HepG2 (cell line): ENCODE results near the gene NXPE3. TPM values are rescaled to one million over a fixed set of nuclear protein-coding genes. Genes with fewer than 3 reads are reported as not detected.
A peak's percentile ranks its signal among the peaks of the same experiment; 100 is the strongest.

Experiments used
- ARID2 ChIP-seq: sonication (generic); formaldehyde crosslinking; IDR thresholded peaks from 2 replicates; pipeline ENCODE4 v1.8.1; 2022; ENCODE audit warnings: mild to moderate bottlenecking, missing genetic modification reagents, borderline replicate concordance
- ATF7 ChIP-seq, 2 experiments: fragments of 450-650 bp in 1 of 2; sonication (generic) in 1 of 2; formaldehyde crosslinking in 1 of 2; IDR thresholded peaks; 2 replicates each; pipeline versions ENCODE4 v1.4.0 to v1.6.1; 2016 to 2020; ENCODE audit warnings: antibody characterized with exemption in 1 of 2, mild to moderate bottlenecking in 1 of 2, missing genetic modification reagents in 1 of 2
- GPN1 ChIP-seq: sonication (generic); formaldehyde crosslinking; IDR thresholded peaks from 2 replicates; pipeline ENCODE4 v1.5.1; 2020; ENCODE audit warnings: missing genetic modification reagents, borderline replicate concordance
- HES4 ChIP-seq: sonication (generic); formaldehyde crosslinking; IDR thresholded peaks from 2 replicates; pipeline ENCODE4 v1.9.0; 2021; ENCODE audit warnings: mild to moderate bottlenecking, missing genetic modification reagents, borderline replicate concordance
- HNF1A ChIP-seq, 2 experiments: sonication (generic) in 1 of 2; formaldehyde crosslinking in 1 of 2; IDR thresholded peaks; 2 replicates each; pipeline versions ENCODE4 v1.4.0 to v1.6.1; 2016 to 2020; ENCODE audit warnings: borderline replicate concordance in 1 of 2, low read depth in 1 of 2, mild to moderate bottlenecking in 1 of 2, missing genetic modification reagents in 1 of 2
- KLF15 ChIP-seq: sonication (generic); formaldehyde crosslinking; IDR thresholded peaks from 2 replicates; pipeline ENCODE4 v1.8.1; 2023; ENCODE audit warnings: borderline replicate concordance, mild to moderate bottlenecking, inconsistent platforms, missing genetic modification reagents, mixed read lengths
- MEIS2 ChIP-seq: sonication (generic); formaldehyde crosslinking; IDR thresholded peaks from 2 replicates; pipeline ENCODE4 v1.9.0; 2021; ENCODE audit warnings: mild to moderate bottlenecking, missing genetic modification reagents
- PRMT3 ChIP-seq: sonication (generic); formaldehyde crosslinking; IDR thresholded peaks from 2 replicates; pipeline ENCODE4 v1.8.1; 2022; ENCODE audit warnings: low read depth, mild to moderate bottlenecking, moderate library complexity, missing genetic modification reagents, borderline replicate concordance
- SPEN ChIP-seq: sonication (generic); formaldehyde crosslinking; IDR thresholded peaks from 2 replicates; pipeline ENCODE4 v1.5.1; 2020; ENCODE audit warnings: low read depth, mild to moderate bottlenecking, missing genetic modification reagents
- TEF ChIP-seq: sonication (generic); formaldehyde crosslinking; IDR thresholded peaks from 2 replicates; pipeline ENCODE4 v1.5.0; 2020; ENCODE audit warnings: missing genetic modification reagents
- U2AF2 ChIP-seq: fragments of 200-400 bp; formaldehyde crosslinking; IDR thresholded peaks from 2 replicates; pipeline ENCODE4 v1.6.1; 2017; ENCODE audit warnings: low read depth, mild to moderate bottlenecking, low read length
- ZNF138 ChIP-seq: sonication (generic); formaldehyde crosslinking; IDR thresholded peaks from 2 replicates; pipeline ENCODE4 v1.5.0; 2020; ENCODE audit warnings: mild to moderate bottlenecking, low read depth, missing genetic modification reagents
- ZNF34 ChIP-seq: sonication (generic); formaldehyde crosslinking; IDR thresholded peaks from 2 replicates; pipeline ENCODE4 v1.4.0; 2020; ENCODE audit warnings: mild to moderate bottlenecking, missing genetic modification reagents, borderline replicate concordance
- ZNF549 ChIP-seq: sonication (generic); formaldehyde crosslinking; IDR thresholded peaks from 2 replicates; pipeline ENCODE4 v1.5.0; 2020; ENCODE audit warnings: missing genetic modification reagents
- ZNF691 ChIP-seq: sonication (generic); formaldehyde crosslinking; IDR thresholded peaks from 2 replicates; pipeline ENCODE4 v1.4.0; 2020; ENCODE audit warnings: missing genetic modification reagents, low read depth, mild to moderate bottlenecking, borderline replicate concordance
- polyA plus RNA-seq, 8 experiments: library from polyadenylated mRNA; depleted of rRNA in 3 of 8; stranded (reverse) in 7 of 8; unstranded in 1 of 8; fragments of >200 nt; fragmentation: Illumina TruSeq in 4 of 8; extraction: Trizol in 4 of 8; gene quantifications; 2 replicates each; pipeline versions ENCODE4 v1.2.1 to v1.2.3, GENCODE V29; 2011 to 2016; ENCODE audit warnings: low read depth in 4 of 8, missing spikeins in 1 of 8, mixed read lengths in 1 of 8; ENCODE audit not compliant: insufficient read depth in 1 of 8
- total RNA-seq, 5 experiments: library from RNA; depleted of rRNA; stranded (reverse); fragments of >200 nt; fragmentation: Illumina TruSeq; extraction: Trizol; gene quantifications; 2 replicates each; pipeline ENCODE4 v1.2.3, GENCODE V29; 2016; ENCODE audit warnings: low read depth in 1 of 5
- TF ChIP-seq, protein P1 (sequence below): sonication (generic); formaldehyde crosslinking; IDR thresholded peaks from 2 replicates; pipeline ENCODE4 v1.4.0; 2020; ENCODE audit warnings: missing genetic modification reagents
- TF ChIP-seq, protein P2 (sequence below): sonication (generic); formaldehyde crosslinking; IDR thresholded peaks from 2 replicates; pipeline ENCODE4 v1.5.0; 2020; ENCODE audit warnings: missing genetic modification reagents

NXPE3 gene
- total and polyA plus RNA-seq, 2 of the 13 experiments (the other 11 are each of a cell fraction or from before 2014, with no cell fraction given): 3.5 to 4.7 TPM

DNA sequence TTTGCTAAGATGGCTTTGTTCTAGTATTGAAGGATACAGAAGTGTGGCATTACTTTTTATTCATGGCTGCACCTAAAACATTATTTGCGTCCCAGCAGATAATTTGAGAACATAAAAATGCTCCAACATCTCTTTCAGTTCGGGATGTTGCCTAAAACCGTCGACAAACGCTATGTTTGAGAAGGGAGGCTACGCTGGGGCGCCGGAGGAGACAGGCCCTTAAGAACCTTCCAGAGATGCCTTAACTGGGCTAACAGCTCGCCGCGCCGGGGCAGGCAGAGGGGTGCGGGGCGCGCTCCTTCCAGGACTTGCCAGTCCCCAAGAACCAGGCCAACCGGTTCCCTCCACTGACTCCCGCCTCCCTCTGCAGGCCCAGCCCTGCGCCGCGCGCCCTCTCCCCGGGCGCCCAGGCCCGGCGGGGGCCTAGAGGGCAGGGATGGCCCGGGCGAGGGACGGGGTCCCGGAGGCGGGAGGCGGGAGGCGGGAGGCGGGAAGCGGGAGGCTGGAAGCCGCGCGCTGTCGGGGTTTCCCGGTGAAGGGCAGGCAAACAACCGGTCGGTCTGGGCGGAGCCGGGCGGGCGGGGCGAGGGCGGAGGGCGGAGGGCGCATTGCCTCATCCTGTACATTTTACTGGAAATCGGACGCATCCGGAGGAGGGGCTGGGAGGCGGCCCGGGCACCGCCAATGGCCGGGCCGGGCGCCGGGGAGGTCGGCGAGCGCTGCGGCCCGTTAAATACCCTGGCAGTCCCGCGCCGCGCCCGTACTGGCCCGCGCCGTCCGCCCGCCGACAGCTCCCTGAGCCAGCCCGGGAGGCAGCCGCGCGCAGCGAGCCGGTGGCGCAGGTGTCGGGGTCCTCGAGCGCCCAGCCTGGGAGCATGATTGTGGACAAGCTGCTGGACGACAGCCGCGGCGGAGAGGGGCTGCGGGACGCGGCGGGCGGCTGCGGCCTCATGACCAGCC lies 70.0 kb downstream of the NXPE3 start, which contains the start of gene NFKBIZ (continued):
- TF ChIP-seq, protein P1, sequence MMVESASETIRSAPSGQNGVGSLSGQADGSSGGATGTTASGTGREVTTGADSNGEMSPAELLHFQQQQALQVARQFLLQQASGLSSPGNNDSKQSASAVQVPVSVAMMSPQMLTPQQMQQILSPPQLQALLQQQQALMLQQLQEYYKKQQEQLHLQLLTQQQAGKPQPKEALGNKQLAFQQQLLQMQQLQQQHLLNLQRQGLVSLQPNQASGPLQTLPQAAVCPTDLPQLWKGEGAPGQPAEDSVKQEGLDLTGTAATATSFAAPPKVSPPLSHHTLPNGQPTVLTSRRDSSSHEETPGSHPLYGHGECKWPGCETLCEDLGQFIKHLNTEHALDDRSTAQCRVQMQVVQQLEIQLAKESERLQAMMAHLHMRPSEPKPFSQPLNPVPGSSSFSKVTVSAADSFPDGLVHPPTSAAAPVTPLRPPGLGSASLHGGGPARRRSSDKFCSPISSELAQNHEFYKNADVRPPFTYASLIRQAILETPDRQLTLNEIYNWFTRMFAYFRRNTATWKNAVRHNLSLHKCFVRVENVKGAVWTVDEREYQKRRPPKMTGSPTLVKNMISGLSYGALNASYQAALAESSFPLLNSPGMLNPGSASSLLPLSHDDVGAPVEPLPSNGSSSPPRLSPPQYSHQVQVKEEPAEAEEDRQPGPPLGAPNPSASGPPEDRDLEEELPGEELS (CRISPR knock-in tag): no peak; the same call in none of the 2 replicates
- TF ChIP-seq KLF15 (CRISPR knock-in tag) (no peak), MEIS2 (peak; percentile 89; the same call in 1 of the 2 replicates), HES4 (peak; percentile 29; the same call in 1 of the 2 replicates), ZNF691 (no peak), ZNF549 (CRISPR knock-in tag) (no peak; the same call in 1 of the 2 replicates), GPN1 (CRISPR knock-in tag) (no peak), SPEN (CRISPR knock-in tag) (peak; percentile 81; the same call in 1 of the 2 replicates), HNF1A (IDR thresholded peaks at IDR 0.05; ENCODE audit: low read depth) (no peak), HNF1A (CRISPR knock-in tag; IDR thresholded peaks at IDR 0.05; ENCODE audit: borderline replicate concordance) (peak; percentile 79; the same call in 1 of the 2 replicates), U2AF2 (no peak), ARID2 (CRISPR knock-in tag) (no peak), ATF7 (IDR thresholded peaks at IDR 0.05) (no peak), ATF7 (CRISPR knock-in tag; IDR thresholded peaks at IDR 0.05) (no peak), PRMT3 (CRISPR knock-in tag) (peak; percentile 87; the same call in 1 of the 2 replicates), TEF (CRISPR knock-in tag) (no peak), ZNF138 (CRISPR knock-in tag) (peak; percentile 84; the same call in 1 of the 2 replicates), ZNF34 (no peak; the same call in 1 of the 2 replicates)
- TF ChIP-seq, protein P2, sequence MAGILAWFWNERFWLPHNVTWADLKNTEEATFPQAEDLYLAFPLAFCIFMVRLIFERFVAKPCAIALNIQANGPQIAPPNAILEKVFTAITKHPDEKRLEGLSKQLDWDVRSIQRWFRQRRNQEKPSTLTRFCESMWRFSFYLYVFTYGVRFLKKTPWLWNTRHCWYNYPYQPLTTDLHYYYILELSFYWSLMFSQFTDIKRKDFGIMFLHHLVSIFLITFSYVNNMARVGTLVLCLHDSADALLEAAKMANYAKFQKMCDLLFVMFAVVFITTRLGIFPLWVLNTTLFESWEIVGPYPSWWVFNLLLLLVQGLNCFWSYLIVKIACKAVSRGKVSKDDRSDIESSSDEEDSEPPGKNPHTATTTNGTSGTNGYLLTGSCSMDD (CRISPR knock-in tag): no peak
